ENCODE measurements around the gene LRFN2. TPM values are rescaled to one million over a fixed set of nuclear protein-coding genes. Genes with fewer than 3 reads are reported as not detected.

Gene LRFN2
- total and polyA plus RNA-seq, 2 of the 8 experiments (the other 6 are each of a cell fraction or from before 2014, with no cell fraction given), result 2.3 TPM

DNA sequence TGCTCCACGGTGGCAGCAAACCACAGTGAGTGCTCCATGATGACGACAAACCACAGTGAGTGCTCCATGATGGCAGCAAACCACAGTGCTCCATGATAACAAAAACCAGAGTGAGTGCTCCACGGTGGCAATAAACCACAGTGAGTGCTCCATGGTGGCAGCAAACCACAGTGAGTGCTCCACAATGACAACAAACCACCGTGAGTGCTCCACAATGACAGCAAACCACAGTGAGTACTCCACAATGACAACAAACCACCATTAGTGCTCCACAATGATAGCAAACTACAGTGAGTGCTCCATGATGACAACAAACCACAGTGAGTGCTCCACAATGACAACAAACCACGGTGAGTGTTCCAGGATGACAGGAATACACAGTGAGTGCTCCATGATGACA is 36.0 kb upstream of the LRFN2 start:
- Histone ChIP-seq H3K36me3 (ENCODE audit: control insufficient read depth in 2 of 4, insufficient read depth in 4 of 4, low read length in 3 of 4) (no peaks in the 10 kb centered on the region), H4K91ac (replicated peaks; ENCODE audit: insufficient read length, low read length) (no peak overlapping the region), H3K4me3 (ENCODE audit: extremely low read depth in 1 of 4, insufficient read depth in 2 of 4, low read depth in 3 of 4, low read length in 4 of 4) (no peak overlapping the region), H2AK5ac (ENCODE audit: low read depth, low read length) (no peak overlapping the region), H3K79me2 (ENCODE audit: control insufficient read depth in 1 of 2, insufficient read depth in 2 of 2, low read length in 2 of 2) (no peaks in the 10 kb centered on the region), H4K5ac (ENCODE audit: insufficient read length, low read depth, low read length) (no peak overlapping the region), H3K4ac (replicated peaks; ENCODE audit: insufficient read length, low read depth, low read length) (no peak overlapping the region), H3K4me2 (ENCODE audit: insufficient read depth in 1 of 2, low read depth in 2 of 2, low read length in 2 of 2) (no peak overlapping the region), H3K27ac (ENCODE audit: low read depth, low read length) (no peak overlapping the region), H3K56ac (replicated peaks; ENCODE audit: insufficient read length, low read depth, low read length) (no peak overlapping the region), H2BK12ac (ENCODE audit: low read depth, low read length) (no peak overlapping the region), H3K27me3 (replicated peaks in 1 of 4; ENCODE audit: control insufficient read depth in 3 of 4, extremely low read depth in 1 of 4, insufficient read depth in 3 of 4, low read length in 3 of 4) (no peaks in the 10 kb centered on the region; a peak in 1 of 7 replicates), H2AFZ (ENCODE audit: low read length) (no peak overlapping the region), H2BK20ac (ENCODE audit: low read length) (no peak overlapping the region), H3K23ac (ENCODE audit: insufficient read length) (no peak overlapping the region), H4K8ac (ENCODE audit: extremely low read depth, insufficient read depth, low read length) (no peak overlapping the region), H2BK5ac (ENCODE audit: low read depth, low read length) (no peak overlapping the region), H3K79me1 (ENCODE audit: low read depth, low read length) (no peaks in the 10 kb centered on the region), H3K9me3 (ENCODE audit: insufficient read depth in 2 of 2, low read depth in 1 of 2, low read length in 1 of 2) (0 out of 4 replicates have a peak, but pooled peaks cover 0 to 4% of the 10 kb centered on the region in 2 experiments), H3K18ac (ENCODE audit: extremely low read depth, low read length) (no peak overlapping the region), H3K4me1 (replicated peaks in 1 of 4; ENCODE audit: control insufficient read depth in 3 of 4, insufficient read depth in 4 of 4, low read length in 3 of 4) (no peaks in the 10 kb centered on the region), H4K20me1 (replicated peaks in 1 of 2; ENCODE audit: control insufficient read depth in 1 of 2, insufficient read depth in 2 of 2, low read length in 2 of 2) (no peaks in the 10 kb centered on the region), H2BK15ac (ENCODE audit: low read length) (no peak overlapping the region), H2BK120ac (replicated peaks; ENCODE audit: low read depth, low read length) (no peak overlapping the region), H3K23me2 (ENCODE audit: low read depth, low read length) (no peaks in the 10 kb centered on the region), H3K14ac (ENCODE audit: insufficient read length) (no peak overlapping the region), H3K9ac (replicated peaks in 1 of 4; ENCODE audit: extremely low read depth in 1 of 4, low read depth in 3 of 4, low read length in 3 of 4) (no peak overlapping the region)
- DNase-seq (ENCODE audit: low read depth in 1 of 2, low spot score in 2 of 2), result no peak
- peak; percentile 7 for FAIRE-seq
- ChIA-PET POLR2A (ENCODE audit: partially characterized antibody) (no interaction called here), CTCF (ENCODE audit: partially characterized antibody) (interaction anchor here (1.1 kb wide), 1 partner anchor 42 kb away, joined by 3 read pairs; no protein-coding TSS in a partner anchor)
- 86% methylated on average over 5 of the region's 5 CpGs; no CpG with 5 or more reads in 1 of the 2 experiments for WGBS, 2 experiments (ENCODE audit: extremely low coverage in 1 of 2, insufficient coverage in 1 of 2, insufficient read length in 1 of 2, insufficient replicate concordance in 2 of 2, low coverage in 1 of 2, low lambda C conversion rate in 2 of 2, missing lambda C conversion rate in 1 of 2)
- TF ChIP-seq SP2 (IDR thresholded peaks at IDR 0.05; ENCODE audit: low read length), result no peak
- TF ChIP-seq, protein P1, sequence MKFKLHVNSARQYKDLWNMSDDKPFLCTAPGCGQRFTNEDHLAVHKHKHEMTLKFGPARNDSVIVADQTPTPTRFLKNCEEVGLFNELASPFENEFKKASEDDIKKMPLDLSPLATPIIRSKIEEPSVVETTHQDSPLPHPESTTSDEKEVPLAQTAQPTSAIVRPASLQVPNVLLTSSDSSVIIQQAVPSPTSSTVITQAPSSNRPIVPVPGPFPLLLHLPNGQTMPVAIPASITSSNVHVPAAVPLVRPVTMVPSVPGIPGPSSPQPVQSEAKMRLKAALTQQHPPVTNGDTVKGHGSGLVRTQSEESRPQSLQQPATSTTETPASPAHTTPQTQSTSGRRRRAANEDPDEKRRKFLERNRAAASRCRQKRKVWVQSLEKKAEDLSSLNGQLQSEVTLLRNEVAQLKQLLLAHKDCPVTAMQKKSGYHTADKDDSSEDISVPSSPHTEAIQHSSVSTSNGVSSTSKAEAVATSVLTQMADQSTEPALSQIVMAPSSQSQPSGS (IDR thresholded peaks at IDR 0.05; ENCODE audit: low read length), result no peak
- TF ChIP-seq, protein P2, sequence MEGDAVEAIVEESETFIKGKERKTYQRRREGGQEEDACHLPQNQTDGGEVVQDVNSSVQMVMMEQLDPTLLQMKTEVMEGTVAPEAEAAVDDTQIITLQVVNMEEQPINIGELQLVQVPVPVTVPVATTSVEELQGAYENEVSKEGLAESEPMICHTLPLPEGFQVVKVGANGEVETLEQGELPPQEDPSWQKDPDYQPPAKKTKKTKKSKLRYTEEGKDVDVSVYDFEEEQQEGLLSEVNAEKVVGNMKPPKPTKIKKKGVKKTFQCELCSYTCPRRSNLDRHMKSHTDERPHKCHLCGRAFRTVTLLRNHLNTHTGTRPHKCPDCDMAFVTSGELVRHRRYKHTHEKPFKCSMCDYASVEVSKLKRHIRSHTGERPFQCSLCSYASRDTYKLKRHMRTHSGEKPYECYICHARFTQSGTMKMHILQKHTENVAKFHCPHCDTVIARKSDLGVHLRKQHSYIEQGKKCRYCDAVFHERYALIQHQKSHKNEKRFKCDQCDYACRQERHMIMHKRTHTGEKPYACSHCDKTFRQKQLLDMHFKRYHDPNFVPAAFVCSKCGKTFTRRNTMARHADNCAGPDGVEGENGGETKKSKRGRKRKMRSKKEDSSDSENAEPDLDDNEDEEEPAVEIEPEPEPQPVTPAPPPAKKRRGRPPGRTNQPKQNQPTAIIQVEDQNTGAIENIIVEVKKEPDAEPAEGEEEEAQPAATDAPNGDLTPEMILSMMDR (IDR thresholded peaks at IDR 0.05; ENCODE audit: control extremely low read depth in 1 of 3, insufficient read depth in 1 of 3, low read depth in 1 of 3, low read length in 3 of 3), result no peak
- TF ChIP-seq SIX5 (IDR thresholded peaks at IDR 0.05; ENCODE audit: low read depth, low read length), result no peak
- TF ChIP-seq, protein P3, sequence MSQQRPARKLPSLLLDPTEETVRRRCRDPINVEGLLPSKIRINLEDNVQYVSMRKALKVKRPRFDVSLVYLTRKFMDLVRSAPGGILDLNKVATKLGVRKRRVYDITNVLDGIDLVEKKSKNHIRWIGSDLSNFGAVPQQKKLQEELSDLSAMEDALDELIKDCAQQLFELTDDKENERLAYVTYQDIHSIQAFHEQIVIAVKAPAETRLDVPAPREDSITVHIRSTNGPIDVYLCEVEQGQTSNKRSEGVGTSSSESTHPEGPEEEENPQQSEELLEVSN (IDR thresholded peaks at IDR 0.05), result no peak
- no peak for TF ChIP-seq TCF12 (IDR thresholded peaks at IDR 0.05; ENCODE audit: low read depth, low read length)
- no peak for TF ChIP-seq JUN (IDR thresholded peaks at IDR 0.05; ENCODE audit: low read depth, low read length)
- no peak for TF ChIP-seq RNF2 (IDR thresholded peaks at IDR 0.05; ENCODE audit: borderline replicate concordance, low read depth, low read length, missing control alignments, poor library complexity, severe bottlenecking)

Measured in H1 (cell line).